T-cell (primary cell): ENCODE results near the gene LOXHD1. TPM values are rescaled to one million over a fixed set of nuclear protein-coding genes. Genes with fewer than 3 reads are reported as not detected.

ENCODE experiments used
- ATAC-seq, 4 experiments: fragments of 200-7000 bp in 3 of 4; fragments of 150-1000 bp in 1 of 4; cut with Tn5 transposase; replicated peaks in 1 of 4; 1 replicate in 3 of 4; 2 replicates in 1 of 4; pipeline ENCODE4 v1.10.0; 2021; ENCODE audit warnings: moderate library complexity in 3 of 4, mild to moderate bottlenecking in 2 of 4, moderate number of reproducible peaks in 1 of 4
- CTCF ChIA-PET, 2 donors: fragments of 300-600 bp; sonication (Branson Sonifier 250); formaldehyde crosslinking; loops; one replicate each; lab custom pipeline; 2022; ENCODE audit warnings: antibody characterized with exemption in 2 of 2; lab: Charles Lee
- POLR2A ChIA-PET, 2 donors: fragments of 300-600 bp; sonication (Branson Sonifier 250); formaldehyde crosslinking; loops; one replicate each; lab custom pipeline; 2022; ENCODE audit warnings: antibody characterized with exemption in 2 of 2; lab: Charles Lee
- DNase-seq, 35 experiments: peaks; one replicate each; pipeline versions ENCODE4 v3.0.0 to v3.0.0-alpha.2; 2013 to 2023
- H3K27ac ChIP-seq: one replicate; pipeline ENCODE4 v1.5.1; 2013; ENCODE audit warnings: low read length
- H3K27me3 ChIP-seq, 2 experiments: replicated peaks in 1 of 2; 1 replicate in 1 of 2; 2 replicates in 1 of 2; pipeline versions ENCODE4 v1.6.1 to v1.7.0; 2013; ENCODE audit warnings: low read length in 1 of 2, mixed read lengths in 1 of 2; ENCODE audit not compliant: control insufficient read depth in 2 of 2, insufficient read depth in 2 of 2; ENCODE audit errors: extremely low read depth in 1 of 2
- H3K36me3 ChIP-seq, 2 donors: 1 replicate in 1 of 2; 2 replicates in 1 of 2; pipeline versions ENCODE4 v1.6.1 to v1.7.0; 2013; ENCODE audit warnings: low read length in 1 of 2; ENCODE audit not compliant: control insufficient read depth in 2 of 2, insufficient read depth in 1 of 2; ENCODE audit errors: extremely low read depth in 1 of 2
- H3K4me1 ChIP-seq, 2 experiments: 1 replicate in 1 of 2; 2 replicates in 1 of 2; pipeline versions ENCODE4 v1.6.1 to v1.7.0; 2013; ENCODE audit warnings: low read length in 2 of 2, mixed read lengths in 1 of 2; ENCODE audit not compliant: insufficient read depth in 2 of 2, control insufficient read depth in 1 of 2; ENCODE audit errors: extremely low read depth in 1 of 2
- H3K4me3 ChIP-seq, 2 donors: 1 replicate in 1 of 2; 2 replicates in 1 of 2; pipeline versions ENCODE4 v1.5.1 to v1.7.0; 2013; ENCODE audit warnings: mild to moderate bottlenecking in 2 of 2, low read length in 1 of 2, moderate library complexity in 1 of 2; ENCODE audit not compliant: control insufficient read depth in 1 of 2; ENCODE audit errors: extremely low read depth in 1 of 2
- H3K9me3 ChIP-seq: 2 replicates; pipeline ENCODE4 v1.7.0; 2013
- H3K27ac Mint-ChIP-seq, 2 donors: one replicate each; pipeline ENCODE4 v1.8.0; 2020 to 2021; ENCODE audit warnings: mild to moderate bottlenecking in 2 of 2, mixed read lengths in 2 of 2
- H3K27me3 Mint-ChIP-seq, 2 donors: one replicate each; pipeline ENCODE4 v1.8.0; 2021 to 2022; ENCODE audit warnings: mixed read lengths in 2 of 2
- H3K36me3 Mint-ChIP-seq: one replicate; pipeline ENCODE4 v1.8.0; 2021; ENCODE audit warnings: mixed read lengths
- H3K4me1 Mint-ChIP-seq, 3 donors: one replicate each; pipeline ENCODE4 v1.8.0; 2020 to 2022; ENCODE audit warnings: mixed read lengths in 3 of 3, mild to moderate bottlenecking in 1 of 3
- H3K4me3 Mint-ChIP-seq, 3 donors: one replicate each; pipeline ENCODE4 v1.8.0; 2020 to 2022; ENCODE audit warnings: mild to moderate bottlenecking in 3 of 3, mixed read lengths in 3 of 3, moderate library complexity in 3 of 3
- H3K9me3 Mint-ChIP-seq, 3 donors: one replicate each; pipeline ENCODE4 v1.8.0; 2020 to 2022; ENCODE audit warnings: mixed read lengths in 3 of 3
- WGBS: methylation state at CpG from one replicate; pipeline ENCODE4 v1.1.5; 2013; ENCODE audit warnings: missing lambda C conversion rate; ENCODE audit not compliant: insufficient coverage; 5-methylcytosine and 5-hydroxymethylcytosine counted together
- total RNA-seq, 35 experiments: library from RNA in 6 of 35; stranded (reverse) in 6 of 35; fragments of 120-200 nt in 1 of 35; gene quantifications; one replicate each; pipeline versions ENCODE4 v1.2.1 to v1.2.4 and lab custom pipeline; 2013 to 2026

LOXHD1 gene
- total RNA-seq, 5 donors from 2014 or later (not counting 1 experiment from before 2014, with no cell fraction given) = 0.07 to 0.21 (median 0.15) TPM; not detected in 1

DNA sequence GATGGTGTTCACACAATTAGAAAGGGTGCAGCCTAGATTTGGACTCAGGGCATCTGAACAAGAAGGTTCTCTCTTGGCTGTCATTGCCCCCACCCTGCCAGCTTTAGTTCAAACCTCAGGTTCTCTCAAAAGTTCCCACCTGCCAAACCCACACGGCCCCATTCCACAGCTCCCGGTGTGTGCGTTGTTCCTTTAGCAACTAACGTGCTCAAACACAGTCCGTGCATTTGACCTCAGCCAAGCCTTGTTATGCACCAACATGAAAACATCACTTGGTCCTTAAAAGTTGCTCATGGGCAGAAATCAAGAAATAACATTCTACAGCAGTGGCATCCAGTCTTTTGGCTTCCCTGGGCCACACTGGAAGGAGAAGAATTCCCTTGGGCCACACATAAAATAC lies 32.0 kb downstream of the LOXHD1 start:
- H3K27ac Mint-ChIP-seq = peak overlapping the region in 1 of 2 donors; percentile 92
- WGBS = 88% methylated on average over 5 of the region's 5 CpGs
- H3K4me1 Mint-ChIP-seq = peaks cover 43 to 49% (median 45%) of the 10 kb centered on the region in 3 donors
- Histone ChIP-seq H3K4me3 (no peak overlapping the region), H3K27me3 (peaks cover 0 to 7% of the 10 kb centered on the region in 2 experiments), H3K27ac (no peak overlapping the region), H3K4me1 (peaks cover 4 to 32% of the 10 kb centered on the region in 2 experiments), H3K9me3 (no peaks in the 10 kb centered on the region), H3K36me3 (no peaks in the 10 kb centered on the region)
- ChIA-PET CTCF (interaction anchor here in 1 of 2 donors (0.6 kb wide), 1 partner anchor 460 kb away, joined by 3 read pairs; no protein-coding TSS in a partner anchor), POLR2A (no interaction called here)
- DNase-seq = no peak
- no peak for ATAC-seq
- peak overlapping the region in 1 of 3 donors; percentile 51 for H3K4me3 Mint-ChIP-seq
- no peaks in the 10 kb centered on the region for H3K36me3 Mint-ChIP-seq
- H3K27me3 Mint-ChIP-seq = peaks cover 0 to 3% of the 10 kb centered on the region in 2 donors
- H3K9me3 Mint-ChIP-seq = no peaks in the 10 kb centered on the region

GRCh38 chr18:46624127-46624526 lies 32.9 kb downstream of the LOXHD1 start:
- H3K4me3 ChIP-seq = no peak overlapping the region
- POLR2A ChIA-PET = no interaction called here
- peak in 3 of 4 experiments; percentile 55 to 65 (median 59) for ATAC-seq

GRCh38 chr18:46623541-46623940 lies 33.5 kb downstream of the LOXHD1 start:
- peaks cover 0 to 3% of the 10 kb centered on the region in 2 experiments for H3K27me3 ChIP-seq
- H3K4me1 ChIP-seq = peaks cover 4 to 31% of the 10 kb centered on the region in 2 experiments
- H3K4me1 Mint-ChIP-seq = peaks cover 42 to 46% (median 45%) of the 10 kb centered on the region in 3 donors
- ATAC-seq = peak; percentile 68 to 83 (median 76)
- CTCF ChIA-PET = interaction anchor here (0.6 to 1.7 kb wide), 5 partner anchors 19 to 529 kb away, joined by 3 to 8 read pairs (median 3); a partner anchor contains a TSS
- WGBS = 10% methylated on average over 8 of the region's 10 CpGs
- POLR2A ChIA-PET = no interaction called here
- peak overlapping the region; percentile 37 to 51 (median 48) for H3K4me3 Mint-ChIP-seq
- peak in 24 of 35 experiments; percentile 2 to 55 (median 13) for DNase-seq
- no peak overlapping the region for H3K4me3 ChIP-seq
- H3K27ac Mint-ChIP-seq = peak overlapping the region; percentile 63 to 92
- H3K9me3 ChIP-seq = no peaks in the 10 kb centered on the region
- no peaks in the 10 kb centered on the region for H3K36me3 Mint-ChIP-seq
- H3K27ac ChIP-seq = peak overlapping the region; percentile 8
- no peaks in the 10 kb centered on the region for H3K9me3 Mint-ChIP-seq
- H3K27me3 Mint-ChIP-seq = peaks cover 3% of the 10 kb centered on the region in 2 donors
- H3K36me3 ChIP-seq = no peaks in the 10 kb centered on the region

More at GRCh38 chr18:46624127-46624526, 32.9 kb downstream of the LOXHD1 start:
- Histone ChIP-seq H3K9me3 (no peaks in the 10 kb centered on the region), H3K27me3 (peaks cover 0 to 3% of the 10 kb centered on the region in 2 experiments), H3K36me3 (no peaks in the 10 kb centered on the region), H3K4me1 (peaks cover 4 to 31% of the 10 kb centered on the region in 2 experiments), H3K27ac (no peak overlapping the region)
- CTCF ChIA-PET = no interaction called here
- H3K9me3 Mint-ChIP-seq = no peaks in the 10 kb centered on the region
- H3K27me3 Mint-ChIP-seq = peaks cover 3% of the 10 kb centered on the region in 2 donors
- H3K36me3 Mint-ChIP-seq = no peaks in the 10 kb centered on the region
- peak in 11 of 35 experiments; percentile 3 to 24 (median 8) for DNase-seq
- H3K4me1 Mint-ChIP-seq = peaks cover 42 to 46% (median 45%) of the 10 kb centered on the region in 3 donors
- peak overlapping the region; percentile 78 to 92 for H3K27ac Mint-ChIP-seq
- WGBS = 66% methylated on average over 3 of the region's 11 CpGs
- peak overlapping the region in 2 of 3 donors; percentile 48 to 51 for H3K4me3 Mint-ChIP-seq

DNA sequence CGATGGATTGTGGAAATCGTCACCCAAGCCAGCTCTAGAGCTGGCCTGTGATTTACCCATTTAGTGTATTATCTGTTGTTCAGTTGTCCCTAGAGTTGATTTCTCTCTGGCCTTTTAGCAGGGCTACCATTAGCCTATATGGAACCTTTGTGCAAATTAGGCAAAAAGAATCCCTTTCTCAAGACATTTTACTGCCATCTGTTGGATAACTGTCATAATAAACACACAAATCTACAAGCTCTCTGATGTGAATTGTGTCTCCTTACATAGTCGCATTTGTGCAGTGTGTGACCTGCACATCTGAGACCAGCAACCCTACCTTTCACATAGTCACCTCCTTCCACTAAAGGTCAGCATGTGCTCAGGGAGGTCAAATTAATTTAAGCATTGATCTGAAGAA lies 34.0 kb downstream of the LOXHD1 start:
- DNase-seq = peak in 1 of 35 experiments; percentile 12
- Histone ChIP-seq H3K4me3 (no peak overlapping the region), H3K27ac (no peak overlapping the region), H3K36me3 (no peaks in the 10 kb centered on the region), H3K9me3 (no peaks in the 10 kb centered on the region), H3K4me1 (peaks cover 4 to 31% of the 10 kb centered on the region in 2 experiments), H3K27me3 (no peaks in the 10 kb centered on the region)
- H3K27me3 Mint-ChIP-seq = peaks cover 3% of the 10 kb centered on the region in 2 donors
- peaks cover 42 to 46% (median 45%) of the 10 kb centered on the region in 3 donors for H3K4me1 Mint-ChIP-seq
- H3K9me3 Mint-ChIP-seq = no peaks in the 10 kb centered on the region
- H3K4me3 Mint-ChIP-seq = peak overlapping the region in 1 of 3 donors; percentile 51
- WGBS = 100% methylated on average over 1 of the region's 3 CpGs
- CTCF ChIA-PET = interaction anchor here (0.6 to 1.7 kb wide), 5 partner anchors 19 to 530 kb away, joined by 3 to 8 read pairs (median 3); a partner anchor contains a TSS
- POLR2A ChIA-PET = no interaction called here
- H3K27ac Mint-ChIP-seq = peak overlapping the region; percentile 63 to 92
- H3K36me3 Mint-ChIP-seq = no peaks in the 10 kb centered on the region
- peak in 3 of 4 experiments; percentile 18 to 23 (median 19) for ATAC-seq

DNA sequence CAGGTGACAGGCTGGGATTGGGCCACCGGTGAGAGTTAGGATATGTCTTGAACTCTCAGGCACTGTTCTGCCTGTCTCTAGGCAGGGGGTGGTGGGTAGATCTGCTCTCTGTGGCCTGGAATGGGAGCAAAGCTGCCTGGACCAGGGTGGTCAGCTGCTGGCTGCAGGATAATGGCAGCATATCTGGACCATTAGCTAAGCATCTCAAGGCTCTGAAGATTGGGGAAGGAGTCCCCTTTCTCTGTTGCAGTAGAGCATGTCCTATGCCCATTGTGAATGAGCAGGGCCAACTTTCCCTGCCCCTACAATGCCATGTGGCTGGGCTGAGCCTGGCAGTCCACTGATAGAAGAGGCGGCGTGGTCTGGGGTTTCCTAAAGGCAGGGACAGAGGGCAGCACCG lies 34.6 kb downstream of the LOXHD1 start:
- Histone ChIP-seq H3K27ac (no peak overlapping the region), H3K36me3 (no peaks in the 10 kb centered on the region), H3K27me3 (no peaks in the 10 kb centered on the region), H3K4me3 (no peak overlapping the region), H3K9me3 (no peaks in the 10 kb centered on the region), H3K4me1 (peaks cover 4 to 31% of the 10 kb centered on the region in 2 experiments)
- H3K36me3 Mint-ChIP-seq = no peaks in the 10 kb centered on the region
- H3K27ac Mint-ChIP-seq = peak overlapping the region in 1 of 2 donors; percentile 92
- no peaks in the 10 kb centered on the region for H3K9me3 Mint-ChIP-seq
- DNase-seq (no peak), ATAC-seq (no peak)
- H3K4me1 Mint-ChIP-seq = peaks cover 42 to 46% (median 45%) of the 10 kb centered on the region in 3 donors
- 93% methylated on average over 2 of the region's 4 CpGs for WGBS
- H3K4me3 Mint-ChIP-seq = peak overlapping the region in 1 of 3 donors; percentile 51
- ChIA-PET POLR2A (no interaction called here), CTCF (interaction anchor here (1.4 to 1.7 kb wide), 2 partner anchors 449 to 476 kb away, joined by 3 to 8 read pairs; a partner anchor contains a TSS)
- H3K27me3 Mint-ChIP-seq = peaks cover 3% of the 10 kb centered on the region in 2 donors

DNA sequence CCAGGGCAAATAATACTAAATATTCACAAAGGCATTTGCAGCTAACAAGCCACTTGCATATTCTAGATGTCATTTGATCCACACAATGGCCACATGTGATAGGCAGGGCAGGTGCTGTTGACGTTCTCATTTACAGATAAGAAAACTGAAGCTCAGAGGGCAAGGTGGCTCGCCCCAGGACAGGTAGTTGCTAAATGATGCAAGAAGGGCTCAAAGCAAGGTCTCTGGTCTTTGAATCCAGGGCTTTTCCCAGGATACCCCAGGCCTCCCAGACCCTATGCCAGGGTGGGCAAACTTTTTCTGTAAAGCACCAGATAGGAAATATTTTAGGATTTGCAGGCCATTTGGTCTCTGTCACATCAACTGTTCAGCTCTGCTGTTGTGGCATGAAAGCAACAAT lies 35.1 kb downstream of the LOXHD1 start:
- Histone ChIP-seq H3K4me1 (peaks cover 4 to 31% of the 10 kb centered on the region in 2 experiments), H3K9me3 (no peaks in the 10 kb centered on the region), H3K27ac (no peak overlapping the region), H3K36me3 (no peaks in the 10 kb centered on the region), H3K4me3 (no peak overlapping the region), H3K27me3 (no peaks in the 10 kb centered on the region)
- H3K27me3 Mint-ChIP-seq = peaks cover 0 to 3% of the 10 kb centered on the region in 2 donors
- no peaks in the 10 kb centered on the region for H3K9me3 Mint-ChIP-seq
- no CpG with 5 or more reads among the region's 2 CpGs for WGBS
- no peaks in the 10 kb centered on the region for H3K36me3 Mint-ChIP-seq
- ChIA-PET POLR2A (no interaction called here), CTCF (no interaction called here)
- ATAC-seq = no peak
- peaks cover 42 to 46% (median 45%) of the 10 kb centered on the region in 3 donors for H3K4me1 Mint-ChIP-seq
- DNase-seq = no peak
- no peak overlapping the region for H3K4me3 Mint-ChIP-seq
- H3K27ac Mint-ChIP-seq = peak overlapping the region; percentile 1 to 76
